ENCODE data around the gene BCL3.
"Not testable (repeated sequence)": the region's sequence is repeated elsewhere in the genome, so short reads cannot be mapped to it uniquely, and the experiment has no call there.

The BCL3 gene

GRCh38 chr19:44767295-44768180 lies 19.0 kb downstream of the BCL3 start:
- DNase-seq, result no peak
- TF ChIP-seq GATA1 (IDR thresholded peaks at IDR 0.05; ENCODE audit: low read depth, low read length) (no peak), POLR2A (IDR thresholded peaks at IDR 0.05; ENCODE audit: low read length) (no peak)

- no peak for TF ChIP-seq POLR2A (IDR thresholded peaks at IDR 0.05; ENCODE audit: low read length)
- no peak for TF ChIP-seq GATA1 (IDR thresholded peaks at IDR 0.05; ENCODE audit: low read depth, low read length)
- peak; percentile 86 to 91 for DNase-seq
Measured at GRCh38 chr19:44770550-44771257, 22.2 kb downstream of the BCL3 start.

GRCh38 chr19:44772144-44772543 lies 23.6 kb downstream of the BCL3 start:
- DNase-seq, result not testable (repeated sequence)

GRCh38 chr19:44772959-44773358 lies 24.5 kb downstream of the BCL3 start:
- no peak for DNase-seq
- no peak for TF ChIP-seq POLR2A (IDR thresholded peaks at IDR 0.05; ENCODE audit: low read length)
- no peak for TF ChIP-seq GATA1 (IDR thresholded peaks at IDR 0.05; ENCODE audit: low read depth, low read length)

GRCh38 chr19:44775676-44776240 lies 27.2 kb downstream of the BCL3 start:
- no peak for DNase-seq
- no peak for TF ChIP-seq GATA1 (IDR thresholded peaks at IDR 0.05; ENCODE audit: low read depth, low read length)

- DNase-seq, result no peak
- no peak for TF ChIP-seq POLR2A (IDR thresholded peaks at IDR 0.05; ENCODE audit: low read length)
- TF ChIP-seq GATA1 (IDR thresholded peaks at IDR 0.05; ENCODE audit: low read depth, low read length), result no peak
Measured at GRCh38 chr19:44776402-44777096, 28.0 kb downstream of the BCL3 start.

- TF ChIP-seq POLR2A (IDR thresholded peaks at IDR 0.05; ENCODE audit: low read length), result no peak
- TF ChIP-seq GATA1 (IDR thresholded peaks at IDR 0.05; ENCODE audit: low read depth, low read length), result no peak
- no peak for DNase-seq
Measured at GRCh38 chr19:44777715-44778347, 29.3 kb downstream of the BCL3 start, which contains the start of gene CBLC. Gene CBLC, plus strand, starts transcription at chr19:44777890. Its CDS starts 42 bp downstream, at chr19:44777932.

GRCh38 chr19:44779150-44779549 lies 30.6 kb downstream of the BCL3 start:
- no peak for DNase-seq
- TF ChIP-seq GATA1 (IDR thresholded peaks at IDR 0.05; ENCODE audit: low read depth, low read length) (no peak), POLR2A (IDR thresholded peaks at IDR 0.05; ENCODE audit: low read length) (no peak)

- DNase-seq, result not testable (repeated sequence)
Measured at GRCh38 chr19:44781694-44782093, 33.2 kb downstream of the BCL3 start.

- no peak for DNase-seq
- no peak for TF ChIP-seq POLR2A (IDR thresholded peaks at IDR 0.05; ENCODE audit: low read length)
- no peak for TF ChIP-seq GATA1 (IDR thresholded peaks at IDR 0.05; ENCODE audit: low read depth, low read length)
Measured at GRCh38 chr19:44782729-44783128, 34.2 kb downstream of the BCL3 start.

GRCh38 chr19:44783545-44783944 lies 35.0 kb downstream of the BCL3 start:
- no peak for DNase-seq
- no peak for TF ChIP-seq GATA1 (IDR thresholded peaks at IDR 0.05; ENCODE audit: low read depth, low read length)
- no peak for TF ChIP-seq POLR2A (IDR thresholded peaks at IDR 0.05; ENCODE audit: low read length)

- no peak for DNase-seq
- TF ChIP-seq POLR2A (IDR thresholded peaks at IDR 0.05; ENCODE audit: low read length) (no peak), GATA1 (IDR thresholded peaks at IDR 0.05; ENCODE audit: low read depth, low read length) (no peak)
Measured at GRCh38 chr19:44785271-44785670, 36.8 kb downstream of the BCL3 start.

- TF ChIP-seq GATA1 (IDR thresholded peaks at IDR 0.05; ENCODE audit: low read depth, low read length), result no peak
- no peak for TF ChIP-seq POLR2A (IDR thresholded peaks at IDR 0.05; ENCODE audit: low read length)
Measured at GRCh38 chr19:44785993-44786392, 37.5 kb downstream of the BCL3 start.

GRCh38 chr19:44788971-44789370 lies 40.5 kb downstream of the BCL3 start:
- no peak for TF ChIP-seq GATA1 (IDR thresholded peaks at IDR 0.05; ENCODE audit: low read depth, low read length)
- DNase-seq, result no peak

More at GRCh38 chr19:44785993-44786392, 37.5 kb downstream of the BCL3 start:
- DNase-seq, result no peak

Measured in erythroblast (primary cell).